Hepatocyte (in vitro differentiated cells): ENCODE results near the gene SEMA3D.

Source experiments
- CTCF ChIP-seq: fragments of 200-600 bp; sonication (generic); IDR thresholded peaks from 2 replicates; pipeline ENCODE4 v1.5.1; 2016; ENCODE audit warnings: antibody characterized with exemption, mild to moderate bottlenecking; ENCODE audit not compliant: poor library complexity
- EZH2 ChIP-seq: fragments of 200-600 bp; sonication (generic); IDR thresholded peaks from 2 replicates; pipeline ENCODE4 v1.6.1; 2016; ENCODE audit warnings: antibody characterized with exemption, mild to moderate bottlenecking, borderline replicate concordance

DNA sequence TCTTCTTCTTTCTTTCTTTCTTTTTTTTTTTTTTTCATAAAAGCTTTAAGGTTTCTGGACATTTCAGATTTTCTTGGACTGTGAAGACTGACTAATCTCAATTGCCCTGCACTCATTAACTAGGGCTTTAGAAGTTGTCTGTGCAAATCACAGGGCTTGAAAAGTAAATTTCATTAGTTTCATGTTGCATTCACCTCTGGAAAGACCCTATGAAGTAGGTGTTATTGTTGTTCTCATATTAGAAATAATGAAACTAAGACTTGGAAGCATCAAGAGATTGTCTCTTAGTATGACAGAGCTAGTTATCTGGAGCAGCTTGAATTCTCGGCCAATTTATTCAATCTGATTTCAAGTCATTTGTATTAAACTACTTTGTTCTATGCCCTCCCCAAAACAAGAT is 28.2 kb upstream of the SEMA3D start:
- TF ChIP-seq CTCF (no peak), EZH2 (no peak)
